ENCODE results near the gene BCL2A1. TPM values are rescaled to one million over a fixed set of nuclear protein-coding genes. Genes with fewer than 3 reads are reported as not detected.

BCL2A1 gene
- polyA plus RNA-seq, 1 experiment, result not detected

DNA sequence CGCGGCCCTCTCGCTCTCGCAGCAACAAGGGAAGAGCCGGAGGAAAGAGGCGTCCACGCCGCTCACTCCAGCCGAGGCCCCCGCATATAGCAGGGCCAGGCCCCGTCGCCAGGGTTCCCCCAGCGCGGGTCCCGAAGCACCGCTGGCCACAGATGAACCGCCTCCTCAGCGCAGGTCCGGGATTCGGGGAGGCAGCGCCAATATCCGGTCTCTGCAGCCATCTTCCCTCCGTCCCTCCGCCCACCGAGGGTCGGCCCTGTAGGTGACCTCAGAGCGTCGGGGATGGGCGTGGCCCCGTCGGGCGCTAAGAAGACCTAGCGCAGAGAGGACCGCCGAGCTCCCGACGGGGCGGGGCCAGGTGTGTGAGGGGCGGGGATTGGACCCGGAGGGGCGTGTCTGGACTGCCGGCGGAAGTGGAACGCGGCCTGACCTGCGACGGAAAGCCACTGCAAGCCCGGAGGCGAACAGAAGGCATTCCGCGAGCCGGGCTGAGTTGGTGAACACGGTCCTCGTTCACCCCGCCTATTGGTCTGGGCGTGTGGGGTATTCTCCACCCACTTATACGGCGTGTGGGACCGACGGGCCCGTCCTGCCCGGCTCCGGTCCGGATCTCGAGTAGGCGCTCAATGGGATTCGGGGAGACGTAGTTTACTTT lies 47.4 kb downstream of the BCL2A1 start:
- H3K36me3 ChIP-seq (ENCODE audit: control insufficient read depth, insufficient read depth, low read length), result peaks cover 5% of the 10 kb centered on the region
- POLR2A ChIA-PET, result interaction anchor here (1.0 kb wide), 1 partner anchor 10 kb away, joined by 5 read pairs; no protein-coding TSS in a partner anchor
- TF ChIP-seq, protein P1, sequence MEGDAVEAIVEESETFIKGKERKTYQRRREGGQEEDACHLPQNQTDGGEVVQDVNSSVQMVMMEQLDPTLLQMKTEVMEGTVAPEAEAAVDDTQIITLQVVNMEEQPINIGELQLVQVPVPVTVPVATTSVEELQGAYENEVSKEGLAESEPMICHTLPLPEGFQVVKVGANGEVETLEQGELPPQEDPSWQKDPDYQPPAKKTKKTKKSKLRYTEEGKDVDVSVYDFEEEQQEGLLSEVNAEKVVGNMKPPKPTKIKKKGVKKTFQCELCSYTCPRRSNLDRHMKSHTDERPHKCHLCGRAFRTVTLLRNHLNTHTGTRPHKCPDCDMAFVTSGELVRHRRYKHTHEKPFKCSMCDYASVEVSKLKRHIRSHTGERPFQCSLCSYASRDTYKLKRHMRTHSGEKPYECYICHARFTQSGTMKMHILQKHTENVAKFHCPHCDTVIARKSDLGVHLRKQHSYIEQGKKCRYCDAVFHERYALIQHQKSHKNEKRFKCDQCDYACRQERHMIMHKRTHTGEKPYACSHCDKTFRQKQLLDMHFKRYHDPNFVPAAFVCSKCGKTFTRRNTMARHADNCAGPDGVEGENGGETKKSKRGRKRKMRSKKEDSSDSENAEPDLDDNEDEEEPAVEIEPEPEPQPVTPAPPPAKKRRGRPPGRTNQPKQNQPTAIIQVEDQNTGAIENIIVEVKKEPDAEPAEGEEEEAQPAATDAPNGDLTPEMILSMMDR (IDR thresholded peaks at IDR 0.05; ENCODE audit: insufficient read depth, low read depth, low read length), result no peak
- H3K4me3 ChIP-seq (ENCODE audit: low read depth, low read length), result peak overlapping the region; percentile 79
- H3K27me3 ChIP-seq (ENCODE audit: control insufficient read depth, insufficient read depth, low read length), result no peaks in the 10 kb centered on the region
- CTCF ChIA-PET, result no interaction called here
- peak; percentile 83 for DNase-seq (ENCODE audit: low read depth)

- POLR2A ChIA-PET, result interaction anchor here (1.0 kb wide), 1 partner anchor 10 kb away, joined by 5 read pairs; no protein-coding TSS in a partner anchor
- H3K27me3 ChIP-seq (ENCODE audit: control insufficient read depth, insufficient read depth, low read length), result no peaks in the 10 kb centered on the region
- no peak for DNase-seq (ENCODE audit: low read depth)
- H3K4me3 ChIP-seq (ENCODE audit: low read depth, low read length), result peak overlapping the region; percentile 79
- H3K36me3 ChIP-seq (ENCODE audit: control insufficient read depth, insufficient read depth, low read length), result peaks cover 5% of the 10 kb centered on the region
- CTCF ChIA-PET, result interaction anchor here (1.2 kb wide), 1 partner anchor 70 kb away, joined by 3 read pairs; no protein-coding TSS in a partner anchor
- TF ChIP-seq, protein P1 (IDR thresholded peaks at IDR 0.05; ENCODE audit: insufficient read depth, low read depth, low read length), result no peak
Measured at GRCh38 chr15:79923079-79923514, 47.9 kb downstream of the BCL2A1 start.

- Histone ChIP-seq H3K27me3 (ENCODE audit: control insufficient read depth, insufficient read depth, low read length) (no peaks in the 10 kb centered on the region), H3K36me3 (ENCODE audit: control insufficient read depth, insufficient read depth, low read length) (peaks cover 5% of the 10 kb centered on the region), H3K4me3 (ENCODE audit: low read depth, low read length) (peak overlapping the region; percentile 79)
- TF ChIP-seq, protein P1 (IDR thresholded peaks at IDR 0.05; ENCODE audit: insufficient read depth, low read depth, low read length), result no peak
- CTCF ChIA-PET, result interaction anchor here (1.0 to 1.3 kb wide), 3 partner anchors 18 to 69 kb away, joined by 3 read pairs; no protein-coding TSS in a partner anchor
- POLR2A ChIA-PET, result no interaction called here
- no peak for DNase-seq (ENCODE audit: low read depth)
Measured at GRCh38 chr15:79922512-79923078, 48.4 kb downstream of the BCL2A1 start.

- Histone ChIP-seq H3K27me3 (ENCODE audit: control insufficient read depth, insufficient read depth, low read length) (no peaks in the 10 kb centered on the region), H3K4me3 (ENCODE audit: low read depth, low read length) (no peak overlapping the region), H3K36me3 (ENCODE audit: control insufficient read depth, insufficient read depth, low read length) (peaks cover 5% of the 10 kb centered on the region)
- TF ChIP-seq, protein P1 (IDR thresholded peaks at IDR 0.05; ENCODE audit: insufficient read depth, low read depth, low read length), result no peak
- DNase-seq (ENCODE audit: low read depth), result no peak
- ChIA-PET POLR2A (no interaction called here), CTCF (no interaction called here)
Measured at GRCh38 chr15:79919749-79920511, 51.1 kb downstream of the BCL2A1 start.

Measured in BJ (cell line).